ENCODE data around the gene PTGES2. TPM values are rescaled to one million over a fixed set of nuclear protein-coding genes. Genes with fewer than 3 reads are reported as not detected.

Gene PTGES2
- total RNA-seq, 1 donor from 2014 or later, result 80.3 TPM

GRCh38 chr9:128155736-128156500 lies 28.4 kb upstream of the PTGES2 start:
- Mint-ChIP-seq H3K9me3 (ENCODE audit: unreplicated experiment) (no peaks in the 10 kb centered on the region), H3K27ac (ENCODE audit: unreplicated experiment) (no peak overlapping the region), H3K4me1 (ENCODE audit: unreplicated experiment) (peaks cover 3% of the 10 kb centered on the region), H3K27me3 (ENCODE audit: unreplicated experiment) (no peaks in the 10 kb centered on the region), H3K36me3 (ENCODE audit: unreplicated experiment) (no peaks in the 10 kb centered on the region), H3K4me3 (ENCODE audit: unreplicated experiment) (no peak overlapping the region)
- TF ChIP-seq CTCF (IDR thresholded peaks at IDR 0.05), result no peak
- DNase-seq (ENCODE audit: extremely low spot score, unreplicated experiment), result no peak

GRCh38 chr9:128153947-128154695 lies 26.6 kb upstream of the PTGES2 start:
- TF ChIP-seq CTCF (IDR thresholded peaks at IDR 0.05), result no peak
- no peaks in the 10 kb centered on the region for H3K9me3 Mint-ChIP-seq (ENCODE audit: unreplicated experiment)
- peaks cover 4% of the 10 kb centered on the region for H3K4me1 Mint-ChIP-seq (ENCODE audit: unreplicated experiment)
- H3K36me3 Mint-ChIP-seq (ENCODE audit: unreplicated experiment), result no peaks in the 10 kb centered on the region
- H3K4me3 Mint-ChIP-seq (ENCODE audit: unreplicated experiment), result no peak overlapping the region
- H3K27ac Mint-ChIP-seq (ENCODE audit: unreplicated experiment), result no peak overlapping the region
- H3K27me3 Mint-ChIP-seq (ENCODE audit: unreplicated experiment), result no peaks in the 10 kb centered on the region
- DNase-seq (ENCODE audit: extremely low spot score, unreplicated experiment), result no peak

- H3K27me3 Mint-ChIP-seq (ENCODE audit: unreplicated experiment), result no peaks in the 10 kb centered on the region
- TF ChIP-seq CTCF (IDR thresholded peaks at IDR 0.05), result no peak
- H3K4me3 Mint-ChIP-seq (ENCODE audit: unreplicated experiment), result no peak overlapping the region
- H3K9me3 Mint-ChIP-seq (ENCODE audit: unreplicated experiment), result no peaks in the 10 kb centered on the region
- DNase-seq (ENCODE audit: extremely low spot score, unreplicated experiment), result no peak
- no peaks in the 10 kb centered on the region for H3K36me3 Mint-ChIP-seq (ENCODE audit: unreplicated experiment)
- no peak overlapping the region for H3K27ac Mint-ChIP-seq (ENCODE audit: unreplicated experiment)
- H3K4me1 Mint-ChIP-seq (ENCODE audit: unreplicated experiment), result peaks cover 8% of the 10 kb centered on the region
These were observed 25.8 kb upstream of the PTGES2 start for GRCh38 chr9:128153060-128153946.

- H3K27me3 Mint-ChIP-seq (ENCODE audit: unreplicated experiment), result no peaks in the 10 kb centered on the region
- H3K4me1 Mint-ChIP-seq (ENCODE audit: unreplicated experiment), result peaks cover 8% of the 10 kb centered on the region
- DNase-seq (ENCODE audit: extremely low spot score, unreplicated experiment), result no peak
- H3K36me3 Mint-ChIP-seq (ENCODE audit: unreplicated experiment), result no peaks in the 10 kb centered on the region
- TF ChIP-seq CTCF (IDR thresholded peaks at IDR 0.05), result no peak
- no peak overlapping the region for H3K27ac Mint-ChIP-seq (ENCODE audit: unreplicated experiment)
- H3K4me3 Mint-ChIP-seq (ENCODE audit: unreplicated experiment), result no peak overlapping the region
- H3K9me3 Mint-ChIP-seq (ENCODE audit: unreplicated experiment), result no peaks in the 10 kb centered on the region
These were observed 24.9 kb upstream of the PTGES2 start for GRCh38 chr9:128152133-128153059.
